Keratinocyte (primary cell): ENCODE results near the gene MUL1. TPM values are rescaled to one million over a fixed set of nuclear protein-coding genes. Genes with fewer than 3 reads are reported as not detected.

Experiments
- DNase-seq: peaks from one replicate; pipeline ENCODE4 v3.0.0-alpha.2; 2011; ENCODE audit warnings: low read depth, missing footprints, low spot score
- FAIRE-seq: peaks from 2 replicates; lab custom pipeline; 2011; peaks lifted over from hg19 to GRCh38; lab: Jason Lieb, UNC
- H2AFZ ChIP-seq: 2 replicates; pipeline ENCODE4 v1.6.0; 2012; ENCODE audit warnings: low read length, control low read depth, inconsistent platforms; ENCODE audit not compliant: control insufficient read depth
- H3K27ac ChIP-seq: 2 replicates; pipeline ENCODE4 v1.5.1; 2011; ENCODE audit warnings: low read length; ENCODE audit not compliant: control insufficient read depth, insufficient read depth
- H3K27me3 ChIP-seq: 3 replicates; pipeline ENCODE4 v1.6.0; 2011; ENCODE audit warnings: low read length; ENCODE audit not compliant: control insufficient read depth, insufficient read depth; ENCODE audit errors: extremely low read depth
- H3K36me3 ChIP-seq, 2 experiments: 2 replicates in 1 of 2; 3 replicates in 1 of 2; pipeline ENCODE4 v1.5.1; 2011; ENCODE audit warnings: low read length in 2 of 2, mild to moderate bottlenecking in 1 of 2; ENCODE audit not compliant: control insufficient read depth in 2 of 2, insufficient read depth in 2 of 2; ENCODE audit errors: extremely low read depth in 1 of 2
- H3K4me1 ChIP-seq: 3 replicates; pipeline ENCODE4 v1.5.1; 2011; ENCODE audit warnings: low read length; ENCODE audit not compliant: control insufficient read depth, insufficient read depth; ENCODE audit errors: extremely low read depth
- H3K4me2 ChIP-seq: 3 replicates; pipeline ENCODE4 v1.6.0; 2011; ENCODE audit warnings: low read depth, low read length; ENCODE audit not compliant: control insufficient read depth, insufficient read depth; ENCODE audit errors: extremely low read depth
- H3K4me3 ChIP-seq, 3 experiments: fragments of 200-600 bp in 1 of 3; sonication (generic) in 1 of 3; 2 replicates in 2 of 3; 3 replicates in 1 of 3; pipeline ENCODE4 v1.5.1; 2011 to 2016; ENCODE audit warnings: low read length in 3 of 3, mild to moderate bottlenecking in 3 of 3, control low read depth in 2 of 3, inconsistent platforms in 1 of 3, low read depth in 1 of 3, mixed read lengths in 1 of 3, mixed run types in 1 of 3, moderate library complexity in 1 of 3; ENCODE audit not compliant: control insufficient read depth in 2 of 3, insufficient read depth in 2 of 3; ENCODE audit errors: extremely low read depth in 1 of 3
- H3K79me2 ChIP-seq: 2 replicates; pipeline ENCODE4 v1.6.0; 2012; ENCODE audit warnings: low read length; ENCODE audit not compliant: control insufficient read depth, insufficient read depth
- H3K9ac ChIP-seq: 3 replicates; pipeline ENCODE4 v1.6.0; 2011; ENCODE audit warnings: low read length; ENCODE audit not compliant: control insufficient read depth, insufficient read depth; ENCODE audit errors: extremely low read depth
- H3K9me1 ChIP-seq: 3 replicates; pipeline ENCODE4 v1.6.0; 2011; ENCODE audit warnings: low read length; ENCODE audit not compliant: control insufficient read depth, insufficient read depth; ENCODE audit errors: extremely low read depth
- H3K9me3 ChIP-seq: 2 replicates; pipeline ENCODE4 v1.5.1; 2012; ENCODE audit warnings: low read depth, low read length; ENCODE audit not compliant: control insufficient read depth
- H4K20me1 ChIP-seq: 3 replicates; pipeline ENCODE4 v1.6.0; 2011; ENCODE audit warnings: low read length; ENCODE audit not compliant: control insufficient read depth, insufficient read depth; ENCODE audit errors: extremely low read depth
- EZH2 ChIP-seq: IDR thresholded peaks from one replicate; pipeline ENCODE4 v1.6.1; 2012; ENCODE audit warnings: inconsistent platforms, mild to moderate bottlenecking, low read length, moderate library complexity
- dilution Hi-C: fragments of 300-500 bp; cut with MboI; formaldehyde crosslinking; loops from one replicate; pipeline ENCODE4 v1.7.0; 2020; ENCODE audit warnings: low sequenced_read_pairs; ENCODE audit not compliant: extremely low pct_ligation_motif_present
- polyA plus RNA-seq, 5 experiments: library from polyadenylated mRNA; depleted of rRNA in 3 of 5; stranded (reverse) in 3 of 5; stranded (forward) in 1 of 5; unstranded in 1 of 5; fragments of >200 nt; gene quantifications; 1 replicate in 1 of 5; 2 replicates in 3 of 5; 3 replicates in 1 of 5; pipeline versions ENCODE4 v1.2.1 to v1.2.3, GENCODE V29; 2011 to 2012; ENCODE audit warnings: missing spikeins in 2 of 5, low read depth in 1 of 5, low replicate concordance in 1 of 5
- TF ChIP-seq, protein P1 (sequence below), 3 experiments: IDR thresholded peaks in 1 of 3; conservative IDR thresholded peaks in 1 of 3; optimal IDR thresholded peaks in 1 of 3; 2 replicates in 2 of 3; 3 replicates in 1 of 3; pipeline versions ENCODE3 to v1.5.1; 2011; ENCODE audit warnings: low read length in 3 of 3, mild to moderate bottlenecking in 3 of 3, moderate library complexity in 2 of 3, control low read depth in 1 of 3, inconsistent platforms in 1 of 3; ENCODE audit not compliant: insufficient read depth in 2 of 3; ENCODE audit errors: extremely low read depth in 1 of 3

Gene MUL1
- polyA plus RNA-seq, 1 donor (not counting 4 experiments of a cell fraction or from before 2014, with no cell fraction given): 28.2 TPM

DNA sequence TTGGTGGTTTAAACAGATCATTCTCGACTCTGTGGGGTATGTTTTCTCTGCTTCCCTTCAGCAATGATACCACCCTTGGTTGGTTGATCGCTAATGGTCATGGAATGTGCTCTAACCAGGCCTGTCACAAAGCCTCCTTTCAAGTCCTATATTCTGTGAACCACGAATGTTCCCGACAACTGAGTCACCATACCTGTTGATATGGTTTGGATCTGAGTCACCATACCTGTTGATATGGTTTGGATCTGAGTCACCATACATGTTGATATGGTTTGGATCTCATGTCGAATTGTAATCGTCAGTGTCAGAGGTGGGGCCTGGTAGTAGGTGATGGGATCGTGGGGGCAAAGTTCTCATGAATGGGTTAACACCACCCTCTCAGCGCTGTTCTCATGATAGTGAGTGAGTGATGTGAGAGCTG is 11.7 kb downstream of the MUL1 start:
- Histone ChIP-seq H3K9me1 (no peaks in the 10 kb centered on the region), H3K27ac (peak overlapping the region; percentile 95), H3K4me3 (peak overlapping the region in 1 of 3 experiments; percentile 14), H3K27me3 (no peaks in the 10 kb centered on the region), H3K9me3 (no peaks in the 10 kb centered on the region), H4K20me1 (no peaks in the 10 kb centered on the region), H3K9ac (peak overlapping the region; percentile 82), H3K79me2 (peaks cover 2% of the 10 kb centered on the region), H3K4me1 (peaks cover 51% of the 10 kb centered on the region), H2AFZ (peak overlapping the region; percentile 68), H3K4me2 (peak overlapping the region; percentile 85), H3K36me3 (peaks cover 14 to 16% of the 10 kb centered on the region in 2 experiments)
- dilution Hi-C loops: no loop called here
- TF ChIP-seq, protein P1, sequence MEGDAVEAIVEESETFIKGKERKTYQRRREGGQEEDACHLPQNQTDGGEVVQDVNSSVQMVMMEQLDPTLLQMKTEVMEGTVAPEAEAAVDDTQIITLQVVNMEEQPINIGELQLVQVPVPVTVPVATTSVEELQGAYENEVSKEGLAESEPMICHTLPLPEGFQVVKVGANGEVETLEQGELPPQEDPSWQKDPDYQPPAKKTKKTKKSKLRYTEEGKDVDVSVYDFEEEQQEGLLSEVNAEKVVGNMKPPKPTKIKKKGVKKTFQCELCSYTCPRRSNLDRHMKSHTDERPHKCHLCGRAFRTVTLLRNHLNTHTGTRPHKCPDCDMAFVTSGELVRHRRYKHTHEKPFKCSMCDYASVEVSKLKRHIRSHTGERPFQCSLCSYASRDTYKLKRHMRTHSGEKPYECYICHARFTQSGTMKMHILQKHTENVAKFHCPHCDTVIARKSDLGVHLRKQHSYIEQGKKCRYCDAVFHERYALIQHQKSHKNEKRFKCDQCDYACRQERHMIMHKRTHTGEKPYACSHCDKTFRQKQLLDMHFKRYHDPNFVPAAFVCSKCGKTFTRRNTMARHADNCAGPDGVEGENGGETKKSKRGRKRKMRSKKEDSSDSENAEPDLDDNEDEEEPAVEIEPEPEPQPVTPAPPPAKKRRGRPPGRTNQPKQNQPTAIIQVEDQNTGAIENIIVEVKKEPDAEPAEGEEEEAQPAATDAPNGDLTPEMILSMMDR (optimal IDR thresholded peaks at IDR 0.05 in 1 of 3, IDR thresholded peaks at IDR 0.05 in 1 of 3, conservative IDR thresholded peaks at IDR 0.05 in 1 of 3; ENCODE audit: extremely low read depth in 1 of 3, insufficient read depth in 2 of 3, low read length in 3 of 3): no peak
- TF ChIP-seq EZH2: no peak
- FAIRE-seq (peak; percentile 100), DNase-seq (peak; percentile 99)

- DNase-seq (no peak), FAIRE-seq (peak; percentile 75)
- peaks cover 51% of the 10 kb centered on the region for H3K4me1 ChIP-seq
- no peaks in the 10 kb centered on the region for H3K9me1 ChIP-seq
- H3K4me2 ChIP-seq: peak overlapping the region; percentile 85
- peak overlapping the region; percentile 82 for H3K9ac ChIP-seq
- TF ChIP-seq EZH2: no peak
- TF ChIP-seq, protein P1 (optimal IDR thresholded peaks at IDR 0.05 in 1 of 3, IDR thresholded peaks at IDR 0.05 in 1 of 3, conservative IDR thresholded peaks at IDR 0.05 in 1 of 3; ENCODE audit: extremely low read depth in 1 of 3, insufficient read depth in 2 of 3, low read length in 3 of 3): no peak
- H3K27ac ChIP-seq: peak overlapping the region; percentile 95
- H3K27me3 ChIP-seq: no peaks in the 10 kb centered on the region
- H3K9me3 ChIP-seq: no peaks in the 10 kb centered on the region
- H2AFZ ChIP-seq: no peak overlapping the region
- H3K36me3 ChIP-seq: peaks cover 8 to 11% of the 10 kb centered on the region in 2 experiments
- dilution Hi-C loops: no loop called here
- H3K4me3 ChIP-seq: no peak overlapping the region
- peaks cover 2% of the 10 kb centered on the region for H3K79me2 ChIP-seq
- no peaks in the 10 kb centered on the region for H4K20me1 ChIP-seq
Observed at GRCh38 chr1:20495661-20496060, 12.3 kb downstream of the MUL1 start.
